HFFc6 (cell line): Measurements from ENCODE around the gene AAGAB. TPM values are rescaled to one million over a fixed set of nuclear protein-coding genes. Genes with fewer than 3 reads are reported as not detected.
A peak's percentile ranks its signal among the peaks of the same experiment; 100 is the strongest.

Experiments
- DNase-seq: peaks from one replicate; pipeline ENCODE4 v3.0.0-alpha.2; 2018
- H3K27ac Mint-ChIP-seq: 2 replicates; pipeline ENCODE4 v1.8.0; 2020; ENCODE audit warnings: mild to moderate bottlenecking, mixed read lengths
- H3K27me3 Mint-ChIP-seq: 2 replicates; pipeline ENCODE4 v1.8.0; 2021; ENCODE audit warnings: mild to moderate bottlenecking, moderate library complexity, mixed read lengths; ENCODE audit not compliant: insufficient read depth
- H3K36me3 Mint-ChIP-seq: 2 replicates; pipeline ENCODE4 v1.8.0; 2021; ENCODE audit warnings: low read depth, mixed read lengths
- H3K4me1 Mint-ChIP-seq: 2 replicates; pipeline ENCODE4 v1.8.0; 2020; ENCODE audit warnings: low read depth, mixed read lengths
- H3K4me3 Mint-ChIP-seq: 2 replicates; pipeline ENCODE4 v1.8.0; 2020; ENCODE audit warnings: mild to moderate bottlenecking, moderate library complexity, mixed read lengths
- H3K9me3 Mint-ChIP-seq: 2 replicates; pipeline ENCODE4 v1.8.0; 2020; ENCODE audit warnings: mild to moderate bottlenecking, mixed read lengths
- total RNA-seq, 6 experiments: library from RNA; stranded (reverse); fragmentation: NEBNext Ultra II Directional; extraction: Animal tissue kit (Norgen Biotek cat#: 25700); gene quantifications; 2 replicates in 1 of 6; 3 replicates in 5 of 6; pipeline ENCODE4 v1.2.3, GENCODE V29; 2021
- TF ChIP-seq, protein P1 (sequence below): fragments of 200-600 bp; sonication (generic); IDR thresholded peaks from 2 replicates; pipeline ENCODE4 v1.5.0; 2021; ENCODE audit warnings: antibody characterized with exemption, mild to moderate bottlenecking

AAGAB gene
- total RNA-seq, 6 experiments from 2014 or later, result 41.0 to 45.7 (median 42.0) TPM

DNA sequence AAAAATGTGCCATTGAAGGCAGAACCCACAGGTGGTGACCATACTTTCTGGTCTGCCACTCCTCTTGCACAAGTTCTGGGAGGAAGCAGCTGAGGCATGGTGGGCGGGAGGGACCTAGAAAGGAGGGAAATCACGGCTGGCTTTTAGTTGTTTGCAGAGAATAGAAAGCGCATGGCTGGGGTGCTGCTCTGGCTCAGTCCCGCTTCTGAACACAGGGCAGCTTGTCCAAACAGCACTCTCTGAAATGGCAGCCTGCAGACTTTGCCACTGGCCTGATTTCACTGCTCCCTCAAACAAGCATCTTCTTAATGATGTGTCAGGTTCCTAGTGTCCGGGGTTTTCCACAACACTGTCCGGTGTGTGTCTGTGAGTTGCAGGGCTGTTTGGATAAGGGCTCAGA is 76.7 kb downstream of the AAGAB start:
- no peaks in the 10 kb centered on the region for H3K9me3 Mint-ChIP-seq
- H3K4me3 Mint-ChIP-seq, result peak overlapping the region; percentile 65
- H3K4me1 Mint-ChIP-seq, result peaks cover 87% of the 10 kb centered on the region
- DNase-seq, result peak; percentile 19
- H3K36me3 Mint-ChIP-seq, result peaks cover 62% of the 10 kb centered on the region
- H3K27ac Mint-ChIP-seq, result peak overlapping the region; percentile 90
- TF ChIP-seq, protein P1, sequence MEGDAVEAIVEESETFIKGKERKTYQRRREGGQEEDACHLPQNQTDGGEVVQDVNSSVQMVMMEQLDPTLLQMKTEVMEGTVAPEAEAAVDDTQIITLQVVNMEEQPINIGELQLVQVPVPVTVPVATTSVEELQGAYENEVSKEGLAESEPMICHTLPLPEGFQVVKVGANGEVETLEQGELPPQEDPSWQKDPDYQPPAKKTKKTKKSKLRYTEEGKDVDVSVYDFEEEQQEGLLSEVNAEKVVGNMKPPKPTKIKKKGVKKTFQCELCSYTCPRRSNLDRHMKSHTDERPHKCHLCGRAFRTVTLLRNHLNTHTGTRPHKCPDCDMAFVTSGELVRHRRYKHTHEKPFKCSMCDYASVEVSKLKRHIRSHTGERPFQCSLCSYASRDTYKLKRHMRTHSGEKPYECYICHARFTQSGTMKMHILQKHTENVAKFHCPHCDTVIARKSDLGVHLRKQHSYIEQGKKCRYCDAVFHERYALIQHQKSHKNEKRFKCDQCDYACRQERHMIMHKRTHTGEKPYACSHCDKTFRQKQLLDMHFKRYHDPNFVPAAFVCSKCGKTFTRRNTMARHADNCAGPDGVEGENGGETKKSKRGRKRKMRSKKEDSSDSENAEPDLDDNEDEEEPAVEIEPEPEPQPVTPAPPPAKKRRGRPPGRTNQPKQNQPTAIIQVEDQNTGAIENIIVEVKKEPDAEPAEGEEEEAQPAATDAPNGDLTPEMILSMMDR, result no peak
- peaks cover 43% of the 10 kb centered on the region for H3K27me3 Mint-ChIP-seq

DNA sequence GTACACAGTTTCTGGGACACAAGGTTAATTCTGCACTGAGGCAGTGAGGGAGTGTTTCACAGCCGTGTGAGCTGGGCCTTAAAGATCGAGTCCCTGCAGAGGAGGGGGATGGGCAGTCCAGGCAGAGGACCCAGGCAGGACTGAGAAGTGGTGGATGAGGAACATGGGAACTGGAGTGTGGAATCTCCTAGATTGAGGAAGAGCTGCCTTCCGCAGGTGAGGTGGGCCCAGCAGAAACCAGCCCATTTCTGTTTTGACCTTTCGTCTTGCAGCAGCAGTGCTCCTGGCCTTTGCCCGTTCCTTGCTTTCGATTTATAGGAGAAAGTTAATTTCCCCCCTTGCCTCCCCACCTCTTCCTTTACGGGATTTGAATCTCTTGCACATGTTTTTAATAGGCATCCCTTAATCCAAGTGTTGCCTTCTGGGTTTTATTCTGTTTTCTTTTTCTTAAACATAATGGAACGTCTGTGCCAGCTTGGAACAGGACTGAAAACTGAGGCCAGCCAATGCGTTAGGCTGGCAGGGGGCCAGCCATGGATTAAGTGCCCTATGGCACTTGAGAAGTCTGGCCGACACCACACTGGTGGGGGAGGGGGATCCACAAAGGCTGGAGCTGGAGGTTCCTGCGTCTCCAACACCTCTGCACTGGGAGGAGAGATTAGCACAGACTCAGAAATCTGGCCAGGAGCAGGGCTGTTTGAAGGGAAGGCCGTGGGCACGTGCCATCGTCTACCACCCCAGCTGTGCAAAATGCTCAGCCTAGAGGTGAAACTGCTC is 78.1 kb downstream of the AAGAB start:
- Mint-ChIP-seq H3K27ac (peak overlapping the region; percentile 63), H3K9me3 (no peaks in the 10 kb centered on the region), H3K27me3 (peaks cover 43% of the 10 kb centered on the region), H3K4me1 (peaks cover 90% of the 10 kb centered on the region), H3K4me3 (peak overlapping the region; percentile 21), H3K36me3 (peaks cover 65% of the 10 kb centered on the region)
- TF ChIP-seq, protein P1, result no peak
- DNase-seq, result no peak

DNA sequence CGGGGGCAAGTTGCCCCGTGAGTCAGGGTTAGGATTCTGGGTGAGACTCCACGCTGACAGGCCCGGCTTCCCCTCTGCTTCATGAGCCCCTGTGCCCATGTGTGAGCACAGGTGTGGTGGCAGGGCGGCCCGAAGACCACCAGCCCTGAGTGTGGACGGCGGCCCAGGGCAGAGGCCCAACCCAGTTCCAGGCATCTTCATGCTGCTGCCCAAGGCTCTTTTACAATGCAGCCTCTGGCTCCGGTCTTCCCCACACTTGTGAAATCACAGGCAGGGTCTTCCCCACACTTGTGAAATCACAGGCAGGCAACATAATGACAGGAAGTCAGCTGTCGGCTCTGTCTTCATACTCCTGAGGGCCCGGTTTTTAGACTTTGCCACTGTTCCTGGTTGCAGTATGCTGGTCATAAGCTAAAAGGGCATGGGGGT is 78.8 kb downstream of the AAGAB start:
- TF ChIP-seq, protein P1, result no peak
- H3K27ac Mint-ChIP-seq, result no peak overlapping the region; the same call in 1 of the 2 replicates
- no peak overlapping the region for H3K4me3 Mint-ChIP-seq
- DNase-seq, result no peak
- H3K9me3 Mint-ChIP-seq, result no peaks in the 10 kb centered on the region
- peaks cover 95% of the 10 kb centered on the region for H3K4me1 Mint-ChIP-seq
- peaks cover 46% of the 10 kb centered on the region for H3K27me3 Mint-ChIP-seq
- peaks cover 73% of the 10 kb centered on the region for H3K36me3 Mint-ChIP-seq

DNA sequence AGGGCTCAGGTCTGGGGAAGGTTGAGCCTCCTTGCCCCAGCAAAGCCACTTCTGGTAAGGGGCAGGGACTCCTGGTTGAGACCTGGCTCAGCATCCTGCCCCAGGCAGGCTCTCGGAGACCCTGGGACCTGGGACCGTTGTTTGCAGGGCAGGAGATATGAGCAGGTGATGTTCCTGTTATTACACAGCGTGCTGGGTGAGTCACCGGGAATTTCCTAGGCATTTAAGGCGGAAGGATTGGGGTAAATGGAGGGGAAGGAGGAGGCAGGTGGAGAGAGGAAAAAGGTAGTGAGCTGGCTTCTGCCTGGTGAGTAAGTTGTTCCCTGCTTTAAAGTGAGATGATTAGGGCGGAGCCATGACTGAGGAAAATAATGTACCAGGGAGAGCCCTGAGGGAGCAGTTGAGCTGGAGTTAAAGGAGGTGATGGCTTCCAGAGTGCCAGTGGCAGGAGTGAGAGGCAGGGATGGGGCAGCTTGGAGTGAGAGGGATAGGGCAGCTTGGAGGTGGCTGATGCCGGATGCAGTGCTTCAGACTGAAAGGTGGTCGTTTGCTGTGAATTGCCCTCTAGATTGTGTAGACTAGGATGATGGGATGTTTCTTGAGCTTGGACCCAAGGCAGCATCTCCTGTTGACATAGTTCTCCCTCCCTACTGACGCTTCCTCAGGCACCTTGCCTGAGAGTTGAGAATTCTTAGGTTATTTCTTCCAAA is 79.4 kb downstream of the AAGAB start:
- Mint-ChIP-seq H3K27me3 (peaks cover 47% of the 10 kb centered on the region), H3K36me3 (peaks cover 76% of the 10 kb centered on the region), H3K4me3 (peak overlapping the region; percentile 1; the same call in 1 of the 2 replicates), H3K9me3 (no peaks in the 10 kb centered on the region), H3K27ac (peak overlapping the region; percentile 27), H3K4me1 (peaks cover 97% of the 10 kb centered on the region)
- TF ChIP-seq, protein P1, result no peak
- DNase-seq, result no peak

DNA sequence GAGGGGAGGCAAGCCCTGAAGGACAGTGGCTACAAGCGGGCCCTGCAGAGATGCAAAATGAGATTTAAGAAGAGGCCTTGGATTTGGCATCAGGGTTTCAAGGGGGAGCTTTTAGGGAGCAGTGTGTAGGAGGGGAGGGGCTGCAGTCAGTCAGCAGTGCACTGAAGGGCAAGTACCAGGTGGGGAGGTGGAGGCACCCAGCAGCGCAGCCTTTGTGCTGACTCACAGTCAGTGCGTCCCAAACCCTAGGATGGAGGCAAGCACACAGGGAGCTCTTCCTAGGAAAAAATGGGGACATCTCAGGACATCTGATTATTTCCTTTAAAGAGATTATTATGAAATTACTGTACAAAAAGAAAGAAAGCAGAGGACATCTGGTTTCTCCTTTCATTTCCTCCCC is 80.0 kb downstream of the AAGAB start:
- Mint-ChIP-seq H3K4me3 (no peak overlapping the region), H3K4me1 (peaks cover 97% of the 10 kb centered on the region), H3K27ac (peak overlapping the region; percentile 16; the same call in 1 of the 2 replicates), H3K27me3 (peaks cover 45% of the 10 kb centered on the region), H3K36me3 (peaks cover 76% of the 10 kb centered on the region), H3K9me3 (no peaks in the 10 kb centered on the region)
- no peak for DNase-seq
- TF ChIP-seq, protein P1, result no peak
